Raji (cell line): ENCODE results near the gene PAIP1.

Experiments
- POLR2A ChIP-seq: IDR thresholded peaks from 2 replicates; pipeline ENCODE4 v1.6.1; 2011; ENCODE audit warnings: low read depth, low read length, control low read depth; ENCODE audit not compliant: insufficient read depth

Gene PAIP1, protein sequence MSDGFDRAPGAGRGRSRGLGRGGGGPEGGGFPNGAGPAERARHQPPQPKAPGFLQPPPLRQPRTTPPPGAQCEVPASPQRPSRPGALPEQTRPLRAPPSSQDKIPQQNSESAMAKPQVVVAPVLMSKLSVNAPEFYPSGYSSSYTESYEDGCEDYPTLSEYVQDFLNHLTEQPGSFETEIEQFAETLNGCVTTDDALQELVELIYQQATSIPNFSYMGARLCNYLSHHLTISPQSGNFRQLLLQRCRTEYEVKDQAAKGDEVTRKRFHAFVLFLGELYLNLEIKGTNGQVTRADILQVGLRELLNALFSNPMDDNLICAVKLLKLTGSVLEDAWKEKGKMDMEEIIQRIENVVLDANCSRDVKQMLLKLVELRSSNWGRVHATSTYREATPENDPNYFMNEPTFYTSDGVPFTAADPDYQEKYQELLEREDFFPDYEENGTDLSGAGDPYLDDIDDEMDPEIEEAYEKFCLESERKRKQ

DNA sequence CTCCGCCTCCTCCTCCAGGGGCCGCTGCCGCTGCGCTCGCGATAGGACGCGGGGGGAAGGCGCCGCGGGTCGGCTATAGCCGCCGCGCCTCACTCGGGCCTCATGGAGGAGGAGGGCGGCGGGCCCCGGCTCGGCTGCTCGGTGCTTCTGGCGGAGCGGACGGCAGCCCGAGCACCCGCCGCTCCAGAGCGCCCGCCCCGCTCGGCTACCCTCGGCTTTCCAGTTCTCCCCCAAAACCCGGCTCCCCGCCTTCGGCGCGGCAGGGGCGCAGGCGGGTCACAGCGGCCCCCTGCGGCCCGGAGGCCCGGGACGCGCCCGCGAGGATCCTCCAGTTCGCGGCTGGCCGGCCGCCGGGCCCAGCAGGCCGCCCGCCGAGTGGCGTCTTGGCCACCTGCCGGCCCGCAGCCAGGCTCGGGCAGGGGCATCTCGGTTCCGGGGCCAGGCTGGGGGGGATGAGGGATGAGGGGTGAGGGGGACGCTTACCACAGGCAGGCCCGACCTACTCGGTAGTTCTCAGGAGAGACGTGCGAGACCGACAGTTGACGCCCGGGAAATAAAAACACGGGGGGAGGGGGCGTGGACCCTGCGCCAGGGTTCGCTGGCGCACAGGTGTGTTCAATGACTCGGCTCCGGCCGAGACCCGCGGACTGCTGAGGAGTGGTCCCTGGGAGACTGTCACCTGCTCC, at the start of gene PAIP1:
PAIP1 (minus strand) TSS at position 221 of the 686 bp plus-strand sequence. CDS start 231 bp downstream, outside the sequence.
- peak; percentile 62 for TF ChIP-seq POLR2A

GRCh38 chr5:43606351-43606750, 49.5 kb upstream of the PAIP1 start:
- no peak for TF ChIP-seq POLR2A

DNA sequence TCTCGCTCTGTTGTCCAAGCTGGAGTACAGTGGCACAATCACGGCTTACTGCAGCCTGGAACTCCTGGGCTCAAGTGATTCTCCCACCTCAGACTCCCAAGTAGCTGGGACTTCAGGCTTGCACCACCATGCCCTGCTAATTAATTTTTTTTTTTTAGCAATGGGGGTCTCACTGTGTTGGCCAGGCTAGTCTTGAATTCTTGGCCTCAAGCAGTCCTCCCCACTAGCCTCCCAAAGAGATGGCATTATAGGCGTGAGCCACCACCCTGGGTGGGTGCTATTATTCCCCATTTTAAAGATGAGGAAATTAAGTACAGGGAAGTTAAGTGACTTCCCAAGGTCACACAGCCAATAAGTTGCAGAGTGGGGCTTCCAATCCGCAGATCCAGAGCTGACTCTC, 47.8 kb upstream of the PAIP1 start:
- no peak for TF ChIP-seq POLR2A

- no peak for TF ChIP-seq POLR2A
Measured at GRCh38 chr5:43603344-43604217, 46.7 kb upstream of the PAIP1 start.

- peak; percentile 74 for TF ChIP-seq POLR2A
Measured at GRCh38 chr5:43602461-43603343, 45.8 kb upstream of the PAIP1 start, which contains the start of gene NNT. TSS of gene NNT (plus strand) at chr5:43603180. CDS start at chr5:43609196, 6,016 bp downstream.

- TF ChIP-seq POLR2A, result no peak
Measured at GRCh38 chr5:43601454-43602260, 44.8 kb upstream of the PAIP1 start.

DNA sequence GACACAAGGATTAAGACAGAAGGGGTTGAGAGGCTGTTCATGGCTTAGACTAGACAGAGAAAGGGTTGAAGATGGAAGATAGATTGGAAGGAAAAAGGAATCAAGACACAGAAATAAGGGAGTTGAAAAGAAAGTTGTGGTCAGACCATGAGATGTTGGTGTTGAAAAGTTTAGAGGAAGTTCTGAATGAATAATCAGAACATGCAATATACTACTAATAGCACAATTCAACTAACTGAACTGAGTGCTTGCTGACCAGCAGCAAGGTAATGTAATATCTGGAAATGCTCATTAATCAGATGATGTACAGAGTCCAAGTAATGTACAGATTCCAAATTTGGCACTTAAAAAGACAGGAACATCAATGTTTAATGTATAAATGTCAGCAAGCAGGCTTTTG, 35.5 kb upstream of the PAIP1 start:
- TF ChIP-seq POLR2A, result no peak

DNA sequence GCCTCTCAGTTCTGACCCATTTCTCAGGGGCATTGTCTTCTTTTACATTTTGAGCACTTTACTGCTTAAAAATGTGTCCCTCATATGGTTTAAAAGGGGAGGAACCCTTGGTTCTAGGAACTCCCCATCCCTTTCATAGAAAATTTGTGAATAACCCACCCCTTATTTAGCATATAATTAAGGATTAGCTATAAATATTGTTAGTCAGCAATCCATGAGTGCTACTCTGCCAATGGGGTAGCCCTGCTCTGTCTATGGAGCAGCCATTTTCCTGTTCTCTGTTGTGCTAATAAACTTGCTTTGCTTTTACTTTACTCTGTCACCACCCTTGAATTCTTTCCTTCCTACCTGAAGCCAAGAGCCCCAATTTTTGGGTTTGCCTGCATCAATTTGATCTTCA, 33.8 kb upstream of the PAIP1 start:
- no peak for TF ChIP-seq POLR2A

DNA sequence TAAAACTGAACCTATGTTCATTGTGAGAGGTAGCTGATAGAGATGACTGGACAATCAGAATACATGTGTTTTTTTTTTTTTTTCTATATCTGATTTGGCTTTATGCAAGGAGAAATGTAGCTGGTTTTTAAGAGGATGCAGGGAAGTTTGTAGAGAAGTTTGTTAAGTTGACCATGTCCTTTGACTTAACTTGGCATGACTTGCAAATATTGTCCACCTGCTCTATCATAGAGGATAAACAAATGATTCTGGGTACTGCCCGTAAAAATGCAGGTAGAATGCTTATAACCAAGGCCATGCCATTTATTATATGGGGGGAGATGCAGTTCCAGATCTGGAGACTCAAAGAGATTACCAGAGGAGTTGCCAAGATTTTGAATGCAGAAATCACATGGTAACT, 32.4 kb upstream of the PAIP1 start:
- no peak for TF ChIP-seq POLR2A

- no peak for TF ChIP-seq POLR2A
Measured at GRCh38 chr5:43588842-43589241, 32.0 kb upstream of the PAIP1 start.

GRCh38 chr5:43584166-43584699, 27.4 kb upstream of the PAIP1 start:
- no peak for TF ChIP-seq POLR2A

- TF ChIP-seq POLR2A, result no peak
Measured at GRCh38 chr5:43583724-43584123, 26.8 kb upstream of the PAIP1 start.

- no peak for TF ChIP-seq POLR2A
Measured at GRCh38 chr5:43582082-43583005, 25.5 kb upstream of the PAIP1 start.
